GM23248 (cell line): Measurements from ENCODE around the gene TBX1. TPM values are rescaled to one million over a fixed set of nuclear protein-coding genes. Genes with fewer than 3 reads are reported as not detected.

Source experiments
- DNase-seq: peaks from one replicate; pipeline ENCODE4 v3.0.0-alpha.2; 2015
- H2AFZ ChIP-seq: fragments of 200-600 bp; sonication (generic); 2 replicates; pipeline ENCODE4 v1.6.1; 2016; ENCODE audit warnings: antibody characterized with exemption
- H3F3A ChIP-seq: fragments of 200-600 bp; sonication (generic); 2 replicates; pipeline ENCODE4 v1.6.1; 2016; ENCODE audit warnings: mild to moderate bottlenecking, antibody characterized with exemption, mixed run types; ENCODE audit not compliant: insufficient read depth
- H3K27ac ChIP-seq: fragments of 200-600 bp; sonication (generic); 2 replicates; pipeline ENCODE4 v1.5.1; 2016; ENCODE audit warnings: mild to moderate bottlenecking
- H3K27me3 ChIP-seq: fragments of 200-600 bp; sonication (generic); replicated peaks from 2 replicates; pipeline ENCODE4 v1.6.1; 2016; ENCODE audit warnings: mild to moderate bottlenecking; ENCODE audit not compliant: insufficient read depth
- H3K36me3 ChIP-seq: fragments of 200-600 bp; sonication (generic); 2 replicates; pipeline ENCODE4 v1.6.1; 2016; ENCODE audit warnings: low read depth, mild to moderate bottlenecking
- H3K4me1 ChIP-seq: fragments of 200-600 bp; sonication (generic); 2 replicates; pipeline ENCODE4 v1.6.1; 2016; ENCODE audit warnings: mild to moderate bottlenecking; ENCODE audit not compliant: insufficient read depth
- H3K4me2 ChIP-seq: fragments of 200-600 bp; sonication (generic); one replicate; pipeline ENCODE4 v1.6.1; 2016; ENCODE audit warnings: mild to moderate bottlenecking; ENCODE audit not compliant: unreplicated experiment
- H3K4me3 ChIP-seq: fragments of 200-600 bp; sonication (generic); 2 replicates; pipeline ENCODE4 v1.5.1; 2016; ENCODE audit warnings: mild to moderate bottlenecking
- H3K79me2 ChIP-seq: fragments of 200-600 bp; sonication (generic); 2 replicates; pipeline ENCODE4 v1.6.1; 2016; ENCODE audit warnings: mild to moderate bottlenecking; ENCODE audit not compliant: insufficient read depth
- H3K9ac ChIP-seq: fragments of 200-600 bp; sonication (generic); 2 replicates; pipeline ENCODE4 v1.6.1; 2016; ENCODE audit warnings: mild to moderate bottlenecking
- H3K9me2 ChIP-seq: fragments of 200-600 bp; sonication (generic); 2 replicates; pipeline ENCODE4 v1.6.1; 2016; ENCODE audit warnings: mixed run types, mild to moderate bottlenecking, moderate library complexity; ENCODE audit not compliant: insufficient read depth
- H3K9me3 ChIP-seq: fragments of 200-600 bp; sonication (generic); one replicate; pipeline ENCODE4 v1.6.1; 2017; ENCODE audit warnings: low read depth
- H4K20me1 ChIP-seq: fragments of 200-600 bp; sonication (generic); 2 replicates; pipeline ENCODE4 v1.6.0; 2016; ENCODE audit not compliant: insufficient read depth
- EZH2 ChIP-seq: fragments of 200-600 bp; sonication (generic); IDR thresholded peaks from 2 replicates; pipeline ENCODE4 v1.6.1; 2018; ENCODE audit warnings: antibody characterized with exemption, mild to moderate bottlenecking; ENCODE audit not compliant: insufficient read depth, poor library complexity, severe bottlenecking
- EZH2phosphoT487 ChIP-seq: fragments of 200-600 bp; sonication (generic); IDR thresholded peaks from 2 replicates; pipeline ENCODE4 v1.6.1; 2018; ENCODE audit warnings: antibody characterized with exemption, moderate library complexity, mild to moderate bottlenecking, low read depth; ENCODE audit not compliant: insufficient read depth
- WGBS, 2 experiments: methylation state at CpG; one replicate each; pipeline ENCODE4 v1.1.6; 2015 to 2017; ENCODE audit warnings: low lambda C conversion rate in 2 of 2, low coverage in 1 of 2; ENCODE audit errors: missing lambda C conversion rate in 2 of 2; 5-methylcytosine and 5-hydroxymethylcytosine counted together
- in situ Hi-C: fragments of 300-500 bp; cut with MboI; formaldehyde crosslinking; loops from 2 replicates; pipeline ENCODE4 v1.15.0; 2020
- polyA plus RNA-seq: library from polyadenylated mRNA; unstranded; fragments of >200 nt; fragmentation: Nextera tagmentation; extraction: Ambion mirVana; gene quantifications from 2 replicates; pipeline ENCODE4 v1.2.1, GENCODE V29; 2016
- total RNA-seq: library from RNA; depleted of rRNA; stranded (reverse); fragments of >200 nt; shearing (Covaris generic); gene quantifications from 2 replicates; pipeline ENCODE4 v1.2.3, GENCODE V29; 2014

TBX1 gene
- total and polyA plus RNA-seq, 2 experiments from 2014 or later: 2.8 to 4.6 TPM

GRCh38 chr22:19779011-19779421 is 18.4 kb downstream of the TBX1 start:
- in situ Hi-C loops: no loop called here
- H3K27me3 ChIP-seq: no peaks in the 10 kb centered on the region

GRCh38 chr22:19779685-19780268 is 19.2 kb downstream of the TBX1 start:
- H3K4me1 ChIP-seq: no peaks in the 10 kb centered on the region
- H3K9me2 ChIP-seq: no peaks in the 10 kb centered on the region
- H3K27ac ChIP-seq: no peak overlapping the region
- no peak overlapping the region for H3K9ac ChIP-seq
- TF ChIP-seq EZH2phosphoT487 (no peak), EZH2 (no peak)
- in situ Hi-C loops: no loop called here
- no peak for DNase-seq
- H3K36me3 ChIP-seq: no peaks in the 10 kb centered on the region
- no peak overlapping the region for H3K4me2 ChIP-seq
- no peak overlapping the region for H3K4me3 ChIP-seq
- H3K27me3 ChIP-seq: no peaks in the 10 kb centered on the region
- no peaks in the 10 kb centered on the region for H3K79me2 ChIP-seq
- no peaks in the 10 kb centered on the region for H4K20me1 ChIP-seq
- H3K9me3 ChIP-seq: no peaks in the 10 kb centered on the region
- 0 out of 2 replicates have a peak, but pooled peaks cover 4% of the 10 kb centered on the region for H3F3A ChIP-seq
- WGBS, 2 experiments: 69% methylated on average over 13 of the region's 13 CpGs
- no peak overlapping the region; the same call in 1 of the 2 replicates for H2AFZ ChIP-seq

More at GRCh38 chr22:19779011-19779421, 18.4 kb downstream of the TBX1 start:
- TF ChIP-seq EZH2 (no peak), EZH2phosphoT487 (no peak)
- no peaks in the 10 kb centered on the region for H3K9me3 ChIP-seq
- no peak for DNase-seq
- H3K4me2 ChIP-seq: no peak overlapping the region
- H3K9ac ChIP-seq: no peak overlapping the region
- H3K36me3 ChIP-seq: no peaks in the 10 kb centered on the region
- no peak overlapping the region for H2AFZ ChIP-seq
- WGBS, 2 experiments: 94 to 95% methylated on average over 10 of the region's 10 CpGs
- no peak overlapping the region for H3K27ac ChIP-seq
- H3K9me2 ChIP-seq: no peaks in the 10 kb centered on the region
- no peaks in the 10 kb centered on the region for H4K20me1 ChIP-seq
- no peaks in the 10 kb centered on the region for H3K4me1 ChIP-seq
- no peaks in the 10 kb centered on the region for H3K79me2 ChIP-seq
- 0 out of 2 replicates have a peak, but pooled peaks cover 4% of the 10 kb centered on the region for H3F3A ChIP-seq
- no peak overlapping the region for H3K4me3 ChIP-seq

GRCh38 chr22:19782533-19782932 is 22.0 kb downstream of the TBX1 start:
- Histone ChIP-seq H3K9me3 (no peaks in the 10 kb centered on the region), H3K27ac (no peak overlapping the region), H2AFZ (no peak overlapping the region), H3K9me2 (no peaks in the 10 kb centered on the region), H3K27me3 (no peaks in the 10 kb centered on the region), H3K79me2 (no peaks in the 10 kb centered on the region), H3K4me3 (no peak overlapping the region), H3K4me2 (no peak overlapping the region), H3K9ac (no peak overlapping the region), H3K4me1 (no peaks in the 10 kb centered on the region), H3K36me3 (no peaks in the 10 kb centered on the region), H4K20me1 (no peaks in the 10 kb centered on the region), H3F3A (0 out of 2 replicates have a peak, but pooled peaks cover 4% of the 10 kb centered on the region)
- in situ Hi-C loops: no loop called here
- TF ChIP-seq EZH2phosphoT487: no peak
- no peak for TF ChIP-seq EZH2
- no peak for DNase-seq
- 93 to 100% methylated on average over 1 of the region's 1 CpG for WGBS, 2 experiments

GRCh38 chr22:19783586-19784383 is 23.2 kb downstream of the TBX1 start:
- Histone ChIP-seq H3K4me2 (no peak overlapping the region), H3K4me3 (no peak overlapping the region), H3K4me1 (no peaks in the 10 kb centered on the region), H3K9me3 (no peaks in the 10 kb centered on the region), H3K79me2 (no peaks in the 10 kb centered on the region), H3K9me2 (no peaks in the 10 kb centered on the region), H3K9ac (no peak overlapping the region), H3K27ac (no peak overlapping the region), H3K36me3 (no peaks in the 10 kb centered on the region), H4K20me1 (no peaks in the 10 kb centered on the region), H3F3A (0 out of 2 replicates have a peak, but pooled peaks cover 4% of the 10 kb centered on the region), H3K27me3 (no peaks in the 10 kb centered on the region), H2AFZ (no peak overlapping the region)
- no peak for TF ChIP-seq EZH2
- no peak for TF ChIP-seq EZH2phosphoT487
- no peak for DNase-seq
- 88% methylated on average over 23 to 24 of the region's 24 CpGs for WGBS, 2 experiments
- in situ Hi-C loops: no loop called here
